Anterior cingulate cortex (tissue), 58 donors: ENCODE measurements around the gene BTG1.
"Not testable (repeated sequence)": the region's sequence is repeated elsewhere in the genome, so short reads cannot be mapped to it uniquely, and the experiment has no call there.

Experiments
- DNase-seq, 58 donors: peaks; one replicate each; lab custom pipeline; 2025; lab: John Stamatoyannopoulos, UW

The BTG1 gene

GRCh38 chr12:92105676-92106075, 40.0 kb downstream of the BTG1 start:
- no peak for DNase-seq

- DNase-seq, result no peak
Observed at GRCh38 chr12:92105110-92105509, 40.5 kb downstream of the BTG1 start.

- DNase-seq, result no peak
Observed at GRCh38 chr12:92102606-92103005, 43.0 kb downstream of the BTG1 start.

GRCh38 chr12:92098594-92099380, 46.9 kb downstream of the BTG1 start:
- DNase-seq, result no peak

GRCh38 chr12:92096346-92097136, 49.1 kb downstream of the BTG1 start:
- DNase-seq, result no peak

- DNase-seq, result no peak
Observed at GRCh38 chr12:92094751-92095161, 50.9 kb downstream of the BTG1 start.

- DNase-seq, result not testable (repeated sequence)
Observed at GRCh38 chr12:92094301-92094700, 51.3 kb downstream of the BTG1 start.
